MCF 10A (cell line): ENCODE data around the gene KRT14. TPM values are rescaled to one million over a fixed set of nuclear protein-coding genes. Genes with fewer than 3 reads are reported as not detected.
"Not testable (repeated sequence)": the region's sequence is repeated elsewhere in the genome, so short reads cannot be mapped to it uniquely, and the experiment has no call there.

Source experiments
- BruUV-seq: library from RNA; stranded (reverse); fragments of 400-500 nt; replicated peaks from 2 replicates; lab custom pipeline; 2021; lab: Mats Ljungman, UMichigan
- CTCF ChIA-PET: fragments of 300-600 bp; sonication (Branson Sonifier 250); formaldehyde crosslinking; extraction: SDS; loops from one replicate; lab custom pipeline; 2021; ENCODE audit warnings: antibody characterized with exemption, inconsistent platforms; lab: Yijun Ruan, JAX
- POLR2A ChIA-PET: fragments of 300-600, 350-650 bp; sonication (Branson Sonifier 250); formaldehyde crosslinking; extraction: SDS; loops from one replicate; lab custom pipeline; 2020; ENCODE audit warnings: antibody characterized with exemption, inconsistent platforms; lab: Yijun Ruan, JAX
- DNase-seq: peaks from one replicate; pipeline ENCODE4 v3.0.0-alpha.2; 2018; ENCODE audit not compliant: unreplicated experiment
- H3K27ac Mint-ChIP-seq: one replicate; pipeline ENCODE4 v1.8.0; 2022; ENCODE audit warnings: mild to moderate bottlenecking, low read depth, mixed read lengths; ENCODE audit not compliant: unreplicated experiment
- H3K27me3 Mint-ChIP-seq: one replicate; pipeline ENCODE4 v1.8.0; 2022; ENCODE audit warnings: mixed read lengths; ENCODE audit not compliant: insufficient read depth, unreplicated experiment
- H3K36me3 Mint-ChIP-seq: one replicate; pipeline ENCODE4 v1.8.0; 2022; ENCODE audit warnings: mild to moderate bottlenecking, moderate library complexity, mixed read lengths; ENCODE audit not compliant: insufficient read depth, unreplicated experiment
- H3K4me1 Mint-ChIP-seq: one replicate; pipeline ENCODE4 v1.8.0; 2022; ENCODE audit warnings: mixed read lengths; ENCODE audit not compliant: insufficient read depth, unreplicated experiment
- H3K4me3 Mint-ChIP-seq: one replicate; pipeline ENCODE4 v1.8.0; 2022; ENCODE audit warnings: mild to moderate bottlenecking, moderate library complexity, mixed read lengths; ENCODE audit not compliant: unreplicated experiment
- H3K9me3 Mint-ChIP-seq: one replicate; pipeline ENCODE4 v1.8.0; 2022; ENCODE audit warnings: mixed read lengths; ENCODE audit not compliant: unreplicated experiment
- intact Hi-C: fragments of 100-400 bp; cut with micrococcal nuclease; formaldehyde crosslinking; loops from 2 replicates; pipeline ENCODE4 v1.14.1; 2022
- total RNA-seq: library from RNA; stranded (reverse); gene quantifications from 2 replicates; pipeline ENCODE4 v1.2.3, GENCODE V29; 2022
- TF ChIP-seq, protein P1 (sequence below): fragments of 200-600 bp; IDR thresholded peaks from one replicate; pipeline ENCODE4 v1.8.0; 2022; ENCODE audit warnings: antibody characterized with exemption, mild to moderate bottlenecking; ENCODE audit not compliant: unreplicated experiment

Gene KRT14
- total RNA-seq, 1 experiment from 2014 or later = 1,755 TPM

DNA sequence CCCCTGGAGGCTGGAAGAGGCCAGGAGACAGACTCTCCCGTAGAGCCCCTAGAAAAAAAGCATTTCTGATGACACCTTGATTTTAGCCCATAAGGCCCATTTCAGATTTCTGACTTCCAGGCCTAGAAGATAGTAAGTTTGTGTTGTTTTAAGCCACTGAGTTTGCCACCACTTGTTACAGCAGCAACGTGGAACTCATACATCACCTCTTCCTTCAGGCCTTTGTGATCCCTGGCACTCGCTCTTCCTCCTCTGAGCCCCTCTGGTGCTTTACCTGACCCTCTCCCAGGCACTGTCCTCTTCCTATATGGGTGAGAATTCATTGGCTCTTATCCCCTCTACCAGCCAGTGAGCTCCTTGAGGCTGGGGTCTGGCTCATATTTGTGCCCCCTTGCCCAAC lies 39.9 kb downstream of the KRT14 start:
- Mint-ChIP-seq H3K27me3 (no peaks in the 10 kb centered on the region), H3K4me3 (no peak overlapping the region), H3K36me3 (no peaks in the 10 kb centered on the region), H3K27ac (peak overlapping the region; percentile 78), H3K4me1 (peaks cover 32% of the 10 kb centered on the region), H3K9me3 (peaks cover 8% of the 10 kb centered on the region)
- BruUV-seq = no TSS peak
- TF ChIP-seq, protein P1, sequence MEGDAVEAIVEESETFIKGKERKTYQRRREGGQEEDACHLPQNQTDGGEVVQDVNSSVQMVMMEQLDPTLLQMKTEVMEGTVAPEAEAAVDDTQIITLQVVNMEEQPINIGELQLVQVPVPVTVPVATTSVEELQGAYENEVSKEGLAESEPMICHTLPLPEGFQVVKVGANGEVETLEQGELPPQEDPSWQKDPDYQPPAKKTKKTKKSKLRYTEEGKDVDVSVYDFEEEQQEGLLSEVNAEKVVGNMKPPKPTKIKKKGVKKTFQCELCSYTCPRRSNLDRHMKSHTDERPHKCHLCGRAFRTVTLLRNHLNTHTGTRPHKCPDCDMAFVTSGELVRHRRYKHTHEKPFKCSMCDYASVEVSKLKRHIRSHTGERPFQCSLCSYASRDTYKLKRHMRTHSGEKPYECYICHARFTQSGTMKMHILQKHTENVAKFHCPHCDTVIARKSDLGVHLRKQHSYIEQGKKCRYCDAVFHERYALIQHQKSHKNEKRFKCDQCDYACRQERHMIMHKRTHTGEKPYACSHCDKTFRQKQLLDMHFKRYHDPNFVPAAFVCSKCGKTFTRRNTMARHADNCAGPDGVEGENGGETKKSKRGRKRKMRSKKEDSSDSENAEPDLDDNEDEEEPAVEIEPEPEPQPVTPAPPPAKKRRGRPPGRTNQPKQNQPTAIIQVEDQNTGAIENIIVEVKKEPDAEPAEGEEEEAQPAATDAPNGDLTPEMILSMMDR = no peak
- intact Hi-C loops = loop anchor here (5.0 kb wide), 1 partner anchor 745 kb away; no protein-coding TSS in a partner anchor
- ChIA-PET CTCF (interaction anchor here (0.6 to 7.3 kb wide), 2 partner anchors 101 to 224 kb away, joined by 3 to 218 read pairs; no protein-coding TSS in a partner anchor), POLR2A (interaction anchor here (0.7 to 6.2 kb wide), 7 partner anchors 28 to 636 kb away, joined by 3 to 101 read pairs (median 39); partner anchors contain the start of gene KRT15)
- no peak for DNase-seq

DNA sequence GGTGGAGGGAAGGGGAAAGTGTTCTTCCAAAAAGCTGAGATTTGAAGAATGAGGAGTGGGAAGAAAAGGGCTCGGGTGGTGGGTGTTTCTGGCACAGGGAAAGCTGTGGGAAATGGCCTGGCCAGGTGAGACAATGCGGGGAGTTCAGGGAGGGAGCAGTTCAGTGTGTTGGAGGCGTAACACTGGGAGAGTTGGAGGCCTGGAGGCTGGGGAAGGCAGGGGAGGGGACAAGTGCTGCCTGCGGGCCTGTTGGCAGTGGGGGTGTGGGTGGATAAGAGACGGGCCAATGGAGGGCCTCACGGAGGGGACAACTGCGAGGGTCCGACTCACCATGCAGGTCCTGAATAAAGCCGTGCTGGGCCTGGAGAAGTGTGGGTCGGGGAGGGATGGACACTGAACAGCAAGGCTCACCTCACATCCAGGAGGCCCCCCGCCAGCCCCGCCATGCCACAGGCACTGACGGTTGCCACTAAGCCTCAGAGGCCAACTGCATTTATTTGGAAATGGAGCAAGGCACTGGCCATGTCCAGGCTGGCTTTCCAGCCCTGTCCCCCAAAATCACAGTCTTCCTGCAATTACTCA lies 40.8 kb downstream of the KRT14 start:
- CTCF ChIA-PET = interaction anchor here (0.6 to 2.0 kb wide), 4 partner anchors 16 to 635 kb away, joined by 3 to 7 read pairs (median 3); no protein-coding TSS in a partner anchor

DNA sequence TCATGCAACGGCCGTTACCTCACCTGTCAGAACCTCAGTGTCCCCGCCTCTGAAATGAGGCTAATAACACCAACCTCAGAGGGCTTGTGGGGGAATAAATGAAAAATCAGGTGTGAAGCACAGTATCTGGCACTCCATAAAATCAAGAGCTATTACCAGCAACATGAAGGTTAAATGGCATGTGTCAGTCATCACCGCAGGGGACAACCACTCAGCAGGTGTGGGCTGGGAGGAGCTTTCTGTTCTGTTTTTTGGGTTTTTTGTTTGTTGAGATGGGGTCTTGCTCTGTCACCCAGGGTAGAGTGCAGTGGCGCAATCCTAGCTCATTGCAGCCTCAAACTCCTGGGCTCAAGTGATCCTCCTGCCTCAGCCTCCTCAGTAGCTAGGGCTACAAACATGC lies 41.8 kb downstream of the KRT14 start:
- H3K27ac Mint-ChIP-seq = no peak overlapping the region
- ChIA-PET CTCF (interaction anchor here (0.5 to 2.0 kb wide), 8 partner anchors 49 to 1594 kb away, joined by 3 to 11 read pairs (median 3); no protein-coding TSS in a partner anchor), POLR2A (interaction anchor here (0.6 to 1.6 kb wide), 4 partner anchors 24 to 732 kb away, joined by 3 to 6 read pairs (median 4); no protein-coding TSS in a partner anchor)
- H3K4me3 Mint-ChIP-seq = no peak overlapping the region
- BruUV-seq = no TSS peak
- no peaks in the 10 kb centered on the region for H3K27me3 Mint-ChIP-seq
- H3K9me3 Mint-ChIP-seq = peaks cover 8% of the 10 kb centered on the region
- H3K36me3 Mint-ChIP-seq = no peaks in the 10 kb centered on the region
- H3K4me1 Mint-ChIP-seq = peaks cover 42% of the 10 kb centered on the region
- no peak for DNase-seq
- TF ChIP-seq, protein P1 = no peak
- intact Hi-C loops = loop anchor here (5.0 kb wide), 1 partner anchor 743 kb away; no protein-coding TSS in a partner anchor

More for the DNA sequence above, 40.8 kb downstream of the KRT14 start:
- Mint-ChIP-seq H3K36me3 (no peaks in the 10 kb centered on the region), H3K27me3 (no peaks in the 10 kb centered on the region), H3K4me1 (peaks cover 37% of the 10 kb centered on the region), H3K9me3 (peaks cover 8% of the 10 kb centered on the region), H3K27ac (no peak overlapping the region), H3K4me3 (no peak overlapping the region)
- TF ChIP-seq, protein P1 = no peak
- no TSS peak for BruUV-seq
- POLR2A ChIA-PET = interaction anchor here (0.6 kb wide), 1 partner anchor 69 kb away, joined by 3 read pairs; no protein-coding TSS in a partner anchor
- DNase-seq = no peak
- intact Hi-C loops = loop anchor here (5.0 kb wide), 1 partner anchor 744 kb away; no protein-coding TSS in a partner anchor

DNA sequence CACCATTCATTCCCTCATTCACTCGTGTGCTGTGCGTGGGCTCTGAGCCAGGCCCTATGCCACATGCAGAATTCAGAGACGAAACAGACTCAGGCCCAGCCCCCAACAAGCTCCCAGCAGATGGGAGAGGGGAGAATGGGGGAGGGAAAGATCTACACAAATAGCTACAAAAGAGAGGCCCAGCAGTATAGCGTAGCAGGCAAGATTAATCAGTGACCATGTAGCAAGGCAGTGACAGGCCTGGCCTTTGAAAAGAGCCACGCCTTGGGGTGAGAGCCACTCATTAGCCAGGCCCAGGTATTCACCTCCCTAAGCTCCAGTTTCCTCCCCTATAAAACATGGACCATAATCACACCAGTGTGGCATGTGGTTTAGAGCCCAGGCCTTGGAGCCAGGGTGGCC lies 42.2 kb downstream of the KRT14 start:
- TF ChIP-seq, protein P1 = no peak
- intact Hi-C loops = no loop called here
- Mint-ChIP-seq H3K36me3 (no peaks in the 10 kb centered on the region), H3K27ac (no peak overlapping the region), H3K27me3 (no peaks in the 10 kb centered on the region), H3K9me3 (peaks cover 8% of the 10 kb centered on the region), H3K4me1 (peaks cover 42% of the 10 kb centered on the region), H3K4me3 (no peak overlapping the region)
- BruUV-seq = no TSS peak
- DNase-seq = no peak
- CTCF ChIA-PET = interaction anchor here (0.6 to 2.0 kb wide), 8 partner anchors 48 to 1593 kb away, joined by 3 to 11 read pairs (median 3); no protein-coding TSS in a partner anchor
- POLR2A ChIA-PET = interaction anchor here (0.6 to 1.9 kb wide), 7 partner anchors 10 to 731 kb away, joined by 3 to 6 read pairs (median 3); no protein-coding TSS in a partner anchor

DNA sequence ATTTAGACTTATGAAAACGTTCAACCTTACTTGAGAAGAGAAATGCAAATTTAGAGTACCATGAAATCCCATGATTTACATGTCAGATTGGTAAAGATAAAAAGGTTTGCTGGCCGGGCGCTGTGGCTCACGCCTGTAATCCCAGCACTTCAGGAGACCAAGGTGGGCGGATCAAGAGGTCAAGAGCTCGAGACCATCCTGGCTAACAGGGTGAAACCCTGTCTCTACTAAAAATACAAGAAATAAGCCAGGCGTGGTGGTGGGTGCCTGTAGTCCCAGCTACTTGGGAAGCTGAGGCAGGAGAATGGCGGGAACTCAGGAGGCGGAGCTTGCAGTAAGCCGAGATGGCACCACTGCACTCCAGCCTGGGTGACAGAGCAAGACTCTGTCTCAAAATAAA lies 43.9 kb downstream of the KRT14 start:
- CTCF ChIA-PET = interaction anchor here (0.6 to 2.8 kb wide), 3 partner anchors 120 to 630 kb away, joined by 3 to 8 read pairs (median 4); no protein-coding TSS in a partner anchor
- peaks cover 42% of the 10 kb centered on the region for H3K4me1 Mint-ChIP-seq
- H3K4me3 Mint-ChIP-seq, H3K27me3 Mint-ChIP-seq, H3K36me3 Mint-ChIP-seq, H3K9me3 Mint-ChIP-seq, intact Hi-C loops, BruUV-seq, DNase-seq, H3K27ac Mint-ChIP-seq: not testable (repeated sequence)
- POLR2A ChIA-PET = interaction anchor here (0.6 to 1.9 kb wide), 5 partner anchors 45 to 632 kb away, joined by 3 to 4 read pairs (median 3); no protein-coding TSS in a partner anchor
